Hippocampal formation (tissue), 2 donors: ENCODE measurements around the gene POC1A.
"Not testable (repeated sequence)": the region's sequence is repeated elsewhere in the genome, so short reads cannot be mapped to it uniquely, and the experiment has no call there.

Source experiments
- DNase-seq, 2 donors: peaks; one replicate each; lab custom pipeline; 2025; lab: John Stamatoyannopoulos, UW

Gene POC1A

DNA sequence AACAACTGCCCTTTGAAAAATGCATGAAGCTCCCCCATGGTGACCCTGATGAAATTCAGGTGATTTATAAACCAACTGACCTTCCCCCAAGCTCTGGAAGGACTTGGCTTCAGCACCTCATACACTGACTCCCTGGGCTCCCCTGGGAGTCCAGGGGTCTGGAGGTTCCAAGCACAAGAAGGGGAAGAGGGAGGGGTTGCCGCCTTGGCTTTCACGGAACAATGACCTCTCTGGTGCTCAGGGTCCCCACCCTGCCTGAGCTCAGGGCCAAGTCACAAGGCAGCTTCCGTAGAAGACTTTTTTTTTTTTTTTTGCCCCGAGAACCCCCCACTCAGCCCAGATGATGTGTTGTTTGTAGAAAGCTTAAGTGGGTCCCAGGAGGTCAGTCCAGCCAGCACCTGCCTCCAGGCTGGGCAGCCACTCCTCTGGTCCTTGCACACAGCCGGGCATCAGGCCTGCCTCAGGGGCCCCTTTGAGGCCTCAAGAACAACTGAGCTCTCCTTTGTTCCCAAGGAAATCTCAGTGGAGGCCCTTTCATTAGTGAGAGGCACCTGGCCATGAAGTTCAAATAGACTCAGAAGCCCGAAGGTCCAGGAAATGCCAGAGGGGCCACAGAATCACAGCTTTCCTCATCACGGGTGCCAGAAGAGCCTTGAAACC, 29.7 kb upstream of the POC1A start:
- no peak for DNase-seq

DNA sequence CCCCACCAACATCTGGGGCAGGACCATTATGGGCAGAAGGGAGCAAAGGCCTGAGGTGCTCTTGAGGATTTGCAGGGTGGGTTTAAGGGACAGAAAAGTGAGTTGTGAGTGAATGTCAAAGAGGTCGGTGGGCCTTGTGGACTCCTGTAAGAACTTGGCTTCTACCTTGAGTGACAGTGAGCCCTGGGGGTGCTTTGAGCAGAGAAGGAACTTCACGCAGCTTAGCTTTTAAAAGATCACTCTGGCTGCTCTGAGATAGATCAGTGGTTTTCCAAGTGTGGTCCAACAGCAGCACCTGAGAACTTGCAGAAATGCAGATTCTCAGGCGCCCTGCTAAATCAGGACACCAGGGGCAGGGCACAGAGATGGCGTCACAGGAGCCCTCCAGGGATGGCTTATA, 28.5 kb upstream of the POC1A start:
- DNase-seq, result no peak

DNA sequence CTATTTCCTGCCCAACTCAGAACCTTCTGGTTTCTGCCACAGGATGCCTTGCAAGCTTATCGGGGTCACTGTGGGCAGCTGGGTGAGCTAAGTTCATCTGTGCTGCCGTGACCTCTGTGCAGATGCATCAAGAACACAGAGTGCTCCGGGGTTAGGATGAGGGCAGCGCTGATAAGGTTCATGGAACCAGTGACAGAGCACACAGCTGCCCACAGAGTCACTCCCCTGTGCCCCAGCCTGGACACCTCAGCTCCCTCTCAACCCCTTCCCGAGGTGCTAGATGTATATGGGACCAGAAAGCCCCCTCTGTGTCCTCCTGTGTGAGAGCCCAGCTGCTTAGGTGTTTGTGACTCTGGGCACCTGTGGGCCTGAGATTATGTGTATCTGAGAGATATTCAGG, 28.0 kb upstream of the POC1A start:
- DNase-seq, result no peak

DNA sequence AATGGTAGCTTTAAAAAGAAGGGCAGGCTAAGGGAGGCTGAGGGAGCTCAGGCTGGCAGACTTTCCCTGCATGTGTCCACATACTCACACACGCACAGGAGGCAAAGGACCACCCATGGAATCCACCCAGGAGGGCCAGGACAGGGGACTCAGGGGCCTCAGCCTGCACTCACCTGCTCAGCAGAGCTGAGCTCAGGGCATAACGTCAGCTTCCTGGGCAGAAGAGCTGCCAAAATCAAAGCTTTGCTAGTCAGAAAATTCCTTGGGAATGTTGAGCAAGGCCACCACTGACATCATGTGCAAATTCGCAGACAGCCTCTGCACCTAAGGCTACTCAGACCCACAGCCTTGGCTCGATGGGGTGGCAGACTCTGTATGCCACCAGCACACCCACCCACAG, 27.3 kb upstream of the POC1A start:
- no peak for DNase-seq

DNA sequence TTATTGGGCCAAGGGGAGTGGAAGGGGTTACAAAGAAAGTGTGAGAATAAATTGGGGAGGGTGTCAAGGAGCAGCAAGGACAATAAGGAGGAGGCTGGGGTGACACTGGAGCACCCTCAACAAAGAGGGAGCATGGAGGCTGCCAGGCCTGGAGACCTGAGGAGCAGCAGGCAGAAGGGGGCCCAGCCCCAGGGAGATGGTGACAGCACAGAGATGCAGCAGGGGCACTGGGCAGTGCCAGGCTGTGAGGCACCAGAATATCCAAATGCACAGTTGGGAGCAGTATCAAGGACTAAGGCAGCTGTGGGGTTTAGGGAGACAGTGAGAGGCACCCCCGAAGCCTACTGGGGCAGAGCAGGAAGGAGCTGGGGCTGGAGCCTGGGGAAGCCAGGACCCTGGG, 24.3 kb upstream of the POC1A start:
- no peak for DNase-seq

DNA sequence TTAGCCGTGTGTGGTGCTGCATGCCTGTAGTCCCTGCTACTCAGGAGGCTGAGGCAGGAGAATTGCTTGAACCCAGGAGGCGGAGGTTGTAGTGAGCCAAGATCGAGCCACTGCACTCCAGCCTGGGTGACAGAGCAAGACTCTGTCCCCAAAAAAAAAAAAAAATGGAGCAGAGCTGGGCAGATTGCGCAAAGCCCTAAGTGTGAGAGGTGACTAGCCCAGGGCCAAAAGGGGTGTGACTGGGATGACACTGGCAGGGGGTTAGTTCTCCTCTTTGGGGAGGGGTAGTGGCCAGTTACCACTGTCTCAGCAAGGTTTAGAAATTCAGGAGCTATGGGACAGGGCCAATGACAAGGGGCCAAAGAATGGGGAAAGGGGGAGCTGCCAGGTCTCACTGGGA, 23.9 kb upstream of the POC1A start:
- not testable (repeated sequence) for DNase-seq

DNA sequence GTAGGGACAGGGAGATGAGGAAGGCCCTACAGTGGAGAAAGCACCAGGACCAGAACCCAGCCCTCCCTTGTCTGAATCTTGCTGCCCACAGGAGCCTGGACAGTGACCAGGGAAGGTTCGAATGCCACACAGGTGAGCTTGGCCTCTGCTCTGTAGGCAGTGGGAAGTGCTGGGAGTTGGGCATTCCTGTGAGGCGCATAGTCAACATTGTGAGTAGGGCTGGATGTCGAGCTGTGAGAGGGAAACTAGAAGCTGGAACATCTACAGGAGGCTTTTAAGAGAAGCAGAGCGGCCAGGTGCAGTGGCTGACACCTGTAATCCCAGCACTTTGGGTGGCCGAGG, 23.4 kb upstream of the POC1A start:
- DNase-seq, result no peak

DNA sequence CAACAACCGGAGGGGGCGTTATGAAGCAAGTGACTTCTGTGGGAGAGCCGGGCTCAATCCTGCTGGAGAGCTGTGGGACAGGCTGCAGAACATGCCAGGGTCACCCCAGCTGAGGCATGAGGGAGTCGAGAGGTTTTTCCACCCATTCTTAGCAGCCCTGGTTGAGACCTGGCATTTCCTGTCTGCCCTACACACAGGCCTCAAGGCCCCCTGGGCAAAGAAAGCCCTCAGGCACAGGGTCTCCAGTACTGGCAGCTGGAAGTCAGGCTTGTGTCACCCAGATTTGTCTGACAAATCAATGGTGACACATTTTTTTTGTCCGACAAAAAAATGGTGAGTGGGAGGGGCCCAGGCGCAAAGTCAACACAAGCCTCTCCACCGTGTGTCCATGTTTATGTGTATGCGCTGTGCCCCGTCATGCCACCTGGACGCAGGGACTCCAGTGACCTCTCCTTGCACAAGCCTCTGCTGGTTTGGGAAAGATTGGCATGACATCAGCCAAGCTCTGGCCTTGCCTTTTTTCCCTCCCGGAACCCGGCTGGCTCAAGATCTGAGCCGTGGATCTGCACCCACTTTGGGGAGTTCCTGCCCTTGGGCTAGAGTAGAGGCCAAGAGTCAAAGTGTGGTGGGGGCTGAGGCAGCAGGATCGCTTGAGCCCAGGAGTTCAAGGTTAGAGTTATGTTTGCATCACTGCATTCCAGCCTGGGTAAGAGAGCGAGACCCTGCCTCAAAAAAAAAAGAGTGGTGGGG, 22.9 kb upstream of the POC1A start:
- no peak for DNase-seq

DNA sequence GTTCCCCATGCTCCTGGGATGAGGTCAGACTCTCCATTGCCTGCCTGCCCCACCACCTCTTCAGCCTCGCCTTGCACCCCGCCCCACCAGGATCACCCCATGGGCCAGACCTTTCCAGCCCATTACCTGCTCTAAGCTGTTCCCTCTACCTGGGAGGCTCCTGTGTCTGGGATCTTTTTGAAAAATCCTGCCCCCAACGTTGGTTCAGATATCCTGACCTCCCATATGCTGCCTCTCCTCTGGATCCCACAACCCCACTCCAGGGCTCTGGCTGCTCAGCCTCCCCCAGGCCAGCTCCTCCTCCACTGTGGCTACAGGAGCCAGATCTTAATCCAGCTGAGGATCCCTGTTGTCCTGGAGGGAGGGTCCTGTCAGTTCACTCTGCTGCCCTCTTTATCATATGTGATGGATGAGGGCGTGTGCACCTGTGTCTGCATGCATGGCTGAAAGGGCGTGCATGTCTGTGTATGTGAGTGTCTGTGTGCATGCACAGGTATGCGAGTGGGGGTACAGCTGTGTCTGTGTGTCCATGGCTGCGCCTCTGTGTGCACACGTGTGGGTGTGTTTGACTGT, 22.0 kb upstream of the POC1A start:
- no peak for DNase-seq

DNA sequence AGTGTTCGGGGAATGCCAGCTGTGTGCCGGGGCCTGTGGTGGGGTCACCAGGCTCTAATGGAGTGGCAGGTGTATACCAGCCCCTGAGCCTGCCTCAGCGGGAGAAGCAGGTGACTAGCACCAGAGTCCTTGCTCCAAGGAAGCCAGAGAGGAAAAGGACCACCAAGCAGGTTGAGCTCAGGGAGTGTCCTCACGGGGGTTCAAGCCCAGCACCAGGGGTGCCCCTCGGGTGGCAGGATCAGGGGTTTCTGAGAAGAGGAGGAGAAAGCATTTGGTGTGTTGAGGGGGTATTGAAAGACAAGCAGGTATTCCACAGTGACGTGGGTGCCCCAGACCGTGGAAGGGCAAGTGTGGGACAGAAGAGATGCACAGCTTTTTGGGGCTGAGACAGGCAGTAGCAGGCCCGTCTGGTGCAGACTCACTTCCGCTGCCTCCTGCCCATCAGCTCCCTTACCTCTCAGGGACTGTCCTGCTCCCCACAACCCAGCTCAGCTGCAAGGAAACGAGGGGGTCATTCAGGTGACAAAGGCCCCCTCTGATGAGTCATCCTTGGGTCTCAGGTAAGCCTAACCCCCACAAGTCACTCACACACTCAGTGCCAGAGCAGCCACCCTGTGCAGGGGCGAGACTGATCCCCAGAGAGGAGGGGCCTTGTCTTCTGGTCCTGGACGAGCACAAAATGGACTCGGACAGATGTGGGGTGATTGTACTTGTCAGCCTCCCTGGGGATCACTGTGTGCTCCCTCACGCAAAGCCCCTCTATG, 21.4 kb upstream of the POC1A start:
- DNase-seq, result no peak

DNA sequence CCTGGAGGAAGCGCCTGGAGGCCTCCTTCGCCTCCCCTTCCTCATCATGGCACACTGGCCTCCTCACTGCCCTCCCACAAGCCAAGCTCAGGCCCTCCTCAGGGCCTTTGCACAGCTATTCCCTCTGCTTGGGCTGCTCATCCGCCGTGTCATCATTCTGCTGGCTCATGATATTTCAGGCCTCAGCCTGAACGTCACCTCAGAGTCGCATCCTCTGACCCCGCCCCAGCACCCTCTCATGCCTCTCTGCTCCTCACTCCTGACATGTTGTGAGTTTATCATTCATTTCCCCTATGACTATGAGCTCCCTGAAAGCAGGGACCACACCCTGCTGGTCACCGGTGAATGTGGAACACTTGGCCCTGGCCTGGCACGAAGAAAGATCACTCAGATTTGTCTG, 20.7 kb upstream of the POC1A start:
- no peak for DNase-seq

DNA sequence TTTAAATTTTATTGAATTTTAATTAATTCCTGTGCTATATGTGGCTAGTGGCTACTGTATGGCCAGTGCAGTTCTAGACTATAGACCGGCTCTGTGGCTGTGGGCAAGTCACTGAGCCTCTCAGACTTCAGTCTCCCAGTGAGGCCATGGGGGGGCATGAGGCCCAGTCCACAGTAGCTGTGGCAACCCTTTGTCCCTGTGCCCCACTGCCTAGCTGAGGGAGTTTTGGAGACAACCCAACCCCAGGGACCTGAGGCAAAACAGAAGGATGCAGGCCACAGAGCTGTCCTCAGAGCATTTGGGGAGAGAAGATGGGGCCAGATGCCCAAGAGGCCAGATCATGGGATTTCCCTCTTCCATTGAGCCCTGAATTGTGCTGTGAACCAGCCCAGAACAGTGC, 18.9 kb upstream of the POC1A start:
- no peak for DNase-seq

DNA sequence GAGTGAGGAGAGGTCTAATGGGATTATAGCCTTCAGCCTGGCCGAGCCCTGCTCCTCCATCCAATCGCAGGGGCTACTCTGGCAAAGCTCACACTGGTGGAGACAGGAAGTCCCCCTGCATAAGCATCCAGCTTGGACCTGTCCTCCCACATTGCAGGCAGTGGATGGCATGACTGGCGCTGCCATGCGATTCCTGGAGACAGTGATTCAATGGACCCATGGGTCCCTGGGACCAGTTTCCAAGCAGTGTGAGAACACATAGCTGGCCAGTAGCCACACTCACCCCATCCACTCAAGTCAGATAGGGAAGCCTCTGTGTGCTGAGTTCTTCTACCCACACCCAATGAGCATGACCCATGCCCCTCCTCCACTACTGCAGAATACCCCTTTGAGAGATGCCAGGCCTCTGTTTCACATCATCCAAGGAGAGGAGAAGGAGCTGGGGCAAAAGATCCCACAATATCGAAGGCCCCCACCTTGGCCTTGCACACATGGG, 18.1 kb upstream of the POC1A start:
- DNase-seq, result peak in 1 of 2 donors; percentile 18

DNA sequence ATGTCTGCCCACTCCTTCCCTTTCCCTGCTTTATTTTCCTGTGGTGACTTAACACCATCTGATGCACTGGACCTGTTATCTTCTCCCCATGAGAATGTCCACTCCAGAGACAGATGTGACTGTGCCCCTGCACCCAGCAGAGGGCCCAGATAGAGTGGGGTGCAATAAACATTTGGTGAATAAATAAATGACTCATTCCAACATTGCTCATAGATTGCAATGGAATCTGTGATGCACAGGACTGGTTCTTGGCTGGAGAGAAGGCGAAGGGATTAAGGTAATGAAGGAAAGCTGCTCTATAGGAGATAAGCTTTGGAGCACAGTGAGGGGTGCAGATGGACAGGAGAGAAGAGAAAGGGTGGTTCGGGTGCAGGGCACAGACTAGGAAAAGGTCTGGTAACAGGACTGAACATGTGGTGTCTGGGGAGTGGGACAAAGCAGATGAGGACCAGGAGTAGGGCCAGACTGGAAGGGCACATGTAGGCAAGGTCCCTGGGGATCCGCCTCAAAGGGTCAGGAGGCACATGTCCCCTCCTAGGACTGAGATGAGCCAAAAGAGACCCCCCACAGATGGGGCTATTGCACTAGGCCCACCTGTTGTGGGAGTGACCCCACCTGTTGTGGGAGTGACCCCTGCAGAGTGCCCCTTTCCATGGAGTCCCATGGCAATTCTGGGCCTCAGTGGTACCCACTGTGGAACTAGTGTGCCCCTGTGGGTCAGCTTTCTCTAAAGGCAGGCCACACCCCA, 17.5 kb upstream of the POC1A start:
- DNase-seq, result no peak

DNA sequence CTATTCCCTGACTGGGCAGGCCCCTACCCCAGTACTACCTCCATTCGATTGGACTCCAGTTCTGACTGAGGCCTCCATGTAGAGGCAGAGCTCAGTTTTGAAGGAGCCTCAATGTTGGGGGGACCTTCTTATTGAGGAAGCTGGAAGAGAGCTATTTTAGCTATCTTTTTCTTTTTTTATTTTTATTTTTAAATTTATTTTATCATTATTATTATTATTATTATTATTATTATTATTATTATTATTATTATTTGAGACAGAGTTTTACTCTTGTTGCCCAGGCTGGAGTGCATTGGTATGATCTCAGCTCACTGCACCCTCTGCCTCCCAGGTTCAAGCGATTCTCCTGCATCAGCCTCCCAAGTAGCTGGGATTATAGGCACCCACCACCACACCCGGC, 16.0 kb upstream of the POC1A start:
- not testable (repeated sequence) for DNase-seq

DNA sequence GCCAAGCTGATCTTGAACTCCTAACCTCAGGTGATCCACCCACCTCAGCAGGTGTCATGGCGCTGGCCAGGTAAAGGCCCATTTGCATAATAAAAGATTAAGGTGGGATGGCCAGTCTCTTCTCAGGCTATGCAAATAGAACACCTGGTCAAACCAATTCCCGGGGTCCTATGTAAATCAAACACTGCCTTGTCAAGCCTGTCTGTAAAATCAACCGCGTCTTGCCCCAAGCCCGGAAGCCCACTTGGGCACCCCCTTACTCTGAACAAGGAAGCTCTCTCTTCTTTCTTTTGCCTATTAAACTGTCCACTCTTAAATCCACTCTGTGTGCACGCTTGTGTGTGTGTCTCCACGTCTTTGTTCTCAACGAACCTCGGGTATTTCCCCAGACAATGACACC, 13.0 kb upstream of the POC1A start:
- no peak for DNase-seq

DNA sequence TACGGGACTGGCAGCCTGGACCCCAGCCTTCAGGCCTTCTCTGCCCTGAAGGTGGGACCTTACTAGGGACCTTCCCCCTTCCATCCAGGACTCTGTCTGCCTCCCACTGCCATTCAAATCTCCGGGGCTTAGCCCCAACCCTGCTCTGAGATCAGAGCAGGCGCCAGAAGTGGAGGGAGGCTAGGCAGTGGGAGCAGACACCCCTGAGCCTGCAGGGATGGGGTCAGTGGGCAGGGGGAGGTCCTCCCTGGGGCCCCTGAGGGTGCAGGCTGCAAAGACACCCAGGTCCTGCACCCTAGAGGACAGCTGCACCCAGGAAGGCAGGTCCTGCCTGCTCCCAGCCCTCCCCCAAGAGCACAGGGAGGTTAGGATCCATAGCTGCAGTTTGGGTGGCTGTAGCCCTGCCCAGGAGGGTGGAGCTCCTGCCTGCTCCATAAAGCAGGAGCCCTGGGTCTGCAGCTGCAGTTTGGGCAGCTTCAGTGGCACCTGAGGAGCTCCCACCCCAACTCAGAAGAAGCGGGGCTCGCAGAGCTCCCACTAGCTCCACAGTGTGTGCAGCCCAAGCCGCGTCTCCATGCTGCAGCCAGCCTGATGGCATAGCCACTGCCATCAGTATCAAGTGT, 8.1 kb upstream of the POC1A start:
- DNase-seq, result no peak

DNA sequence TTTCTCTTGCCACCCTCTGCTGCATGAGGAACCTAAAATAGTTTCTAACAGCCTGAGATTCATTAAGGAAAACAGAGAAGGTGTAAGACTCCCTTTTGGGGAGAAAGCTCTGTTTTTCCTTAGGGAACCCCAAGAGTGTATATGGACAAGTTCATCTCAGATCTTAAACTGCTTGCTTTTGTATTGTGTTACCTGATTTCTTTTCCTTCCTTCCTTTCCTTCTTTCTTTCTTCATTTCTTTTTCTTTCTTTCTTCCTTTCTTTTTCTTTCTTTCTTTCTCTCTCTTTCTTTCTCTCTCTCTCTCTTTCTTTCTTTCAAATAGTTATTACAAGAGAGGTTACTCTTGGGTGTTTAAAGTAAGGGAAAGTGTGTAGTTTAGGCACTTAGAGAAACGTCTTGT, 5.3 kb upstream of the POC1A start:
- no peak for DNase-seq

DNA sequence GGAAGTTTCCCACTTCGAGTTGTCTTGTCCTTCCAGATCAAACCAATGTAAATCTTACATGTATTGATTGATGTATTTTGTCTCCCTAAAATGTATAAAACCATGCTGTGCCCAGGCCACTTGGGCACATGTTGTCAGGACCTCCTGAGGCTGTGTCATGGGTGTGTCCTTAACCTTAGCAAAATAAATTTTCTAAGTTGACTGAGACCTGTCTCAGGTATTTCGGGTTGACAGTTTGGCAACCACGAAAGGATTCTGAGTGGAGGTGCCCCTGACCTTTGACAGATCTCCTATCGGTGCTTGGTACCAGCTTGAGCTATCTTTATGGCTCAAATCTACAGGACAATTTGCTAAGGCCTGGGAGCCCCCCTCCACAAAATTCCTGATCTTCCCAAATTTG, 1.7 kb upstream of the POC1A start:
- no peak for DNase-seq

DNA sequence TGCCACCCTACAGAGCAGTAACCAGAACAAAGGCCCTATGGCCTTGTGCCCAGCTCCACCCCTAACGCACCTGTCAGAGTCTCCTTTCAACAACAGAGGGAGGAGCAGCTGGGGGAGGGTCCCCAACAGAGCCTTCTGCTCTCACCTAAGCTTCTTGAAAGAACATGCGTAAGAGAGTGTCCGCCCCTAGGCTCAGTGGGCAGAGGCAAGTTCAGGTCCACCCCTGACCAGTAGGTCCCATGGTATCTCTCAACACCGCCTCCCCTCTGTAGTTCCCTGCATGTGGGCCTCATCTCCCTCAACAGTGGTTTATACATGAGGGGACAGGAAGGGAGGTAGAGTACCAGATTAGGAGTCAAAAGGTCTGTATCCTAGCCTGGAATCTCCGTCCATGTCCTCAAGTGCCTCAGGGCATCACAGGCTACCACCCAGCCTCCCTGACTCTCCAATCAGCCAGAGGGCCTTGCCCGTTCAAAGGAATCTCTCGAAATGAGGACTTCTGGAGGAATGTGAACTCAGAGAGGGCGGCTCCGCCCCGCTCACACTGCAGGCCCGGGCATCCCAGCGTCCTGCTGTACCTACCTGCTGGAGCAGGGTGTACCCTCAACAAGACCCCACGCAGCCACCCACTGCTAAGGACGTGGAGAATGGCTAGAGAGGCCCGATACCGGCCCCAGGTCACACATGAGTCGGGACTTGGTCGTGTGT, 680 bp downstream of the POC1A start:
- no peak for DNase-seq

DNA sequence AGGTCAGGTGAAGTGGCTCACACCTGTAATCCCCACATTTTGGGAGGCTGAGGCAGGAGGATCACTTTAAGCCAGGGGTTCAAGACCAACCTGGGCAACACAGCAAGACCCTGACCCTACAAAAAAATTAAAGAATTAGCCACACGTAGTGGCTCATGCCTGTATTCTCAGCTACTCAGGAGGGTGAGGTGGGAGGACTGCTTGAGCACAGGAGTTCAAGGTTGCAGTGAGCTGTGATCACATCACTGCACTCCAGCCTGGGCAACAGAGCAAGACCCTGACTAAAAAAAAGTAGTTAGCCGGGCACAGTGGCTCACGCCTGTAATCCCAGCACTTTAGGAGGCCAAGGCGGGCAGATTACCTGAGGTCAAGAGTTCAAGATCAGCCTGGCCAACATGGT, 2.2 kb downstream of the POC1A start:
- DNase-seq, result not testable (repeated sequence)
